ENCODE data around the gene TBL1X.

- no peak for TF ChIP-seq CTCF (conservative IDR thresholded peaks at IDR 0.05; ENCODE audit: low read depth in 2 of 2)
- no peak for TF ChIP-seq ZNF114 (CRISPR knock-in tag; IDR thresholded peaks at IDR 0.05)
- no peak for TF ChIP-seq EZH2 (IDR thresholded peaks at IDR 0.05; ENCODE audit: low read depth, unreplicated experiment)
- TF ChIP-seq EZH2phosphoT487 (IDR thresholded peaks at IDR 0.05; ENCODE audit: unreplicated experiment): no peak
Observed at GRCh38 chrX:9462456-9462855, 2.4 kb upstream of the TBL1X start.

All from GM23338 (cell line).